Activated naive CD8-positive, alpha-beta T cell treated with anti-CD3 and anti-CD28 coated beads, Interleukin-2, amount 50 U/mL, for 16 hours (primary cell): ENCODE results near the gene LYAR.
"Not testable (repeated sequence)": the region's sequence is repeated elsewhere in the genome, so short reads cannot be mapped to it uniquely, and the experiment has no call there.

Experiments used
- DNase-seq: peaks from one replicate; pipeline ENCODE4 v3.0.0-alpha.2; 2020; ENCODE audit warnings: low read depth, low spot score

Gene LYAR

DNA sequence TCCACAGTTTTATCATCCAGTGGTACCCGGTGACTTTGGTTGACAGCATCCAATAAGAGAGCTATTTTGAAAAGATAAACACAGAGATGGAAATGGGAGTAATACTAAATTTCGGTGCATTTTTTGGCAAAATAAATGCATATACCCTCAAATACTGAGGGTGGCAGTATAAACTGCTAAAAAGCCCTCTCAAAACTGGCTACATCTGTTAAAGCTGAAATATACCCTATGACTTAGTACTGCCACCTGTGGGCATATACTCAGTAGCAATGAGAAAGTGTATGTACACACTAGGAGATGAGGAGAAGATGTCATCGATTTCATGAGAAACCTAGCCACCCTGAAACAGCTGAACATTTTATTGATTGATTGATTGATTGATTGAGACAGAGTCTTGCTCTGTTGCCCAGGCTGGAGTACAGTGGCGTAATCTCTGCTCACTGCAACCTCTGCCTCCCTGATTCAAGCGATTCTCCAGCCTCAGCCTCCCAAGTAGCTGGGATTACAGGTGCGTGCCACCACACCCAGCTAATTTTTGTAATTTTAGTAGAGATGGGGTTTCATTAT is 29.7 kb downstream of the LYAR start:
- no peak for DNase-seq

DNA sequence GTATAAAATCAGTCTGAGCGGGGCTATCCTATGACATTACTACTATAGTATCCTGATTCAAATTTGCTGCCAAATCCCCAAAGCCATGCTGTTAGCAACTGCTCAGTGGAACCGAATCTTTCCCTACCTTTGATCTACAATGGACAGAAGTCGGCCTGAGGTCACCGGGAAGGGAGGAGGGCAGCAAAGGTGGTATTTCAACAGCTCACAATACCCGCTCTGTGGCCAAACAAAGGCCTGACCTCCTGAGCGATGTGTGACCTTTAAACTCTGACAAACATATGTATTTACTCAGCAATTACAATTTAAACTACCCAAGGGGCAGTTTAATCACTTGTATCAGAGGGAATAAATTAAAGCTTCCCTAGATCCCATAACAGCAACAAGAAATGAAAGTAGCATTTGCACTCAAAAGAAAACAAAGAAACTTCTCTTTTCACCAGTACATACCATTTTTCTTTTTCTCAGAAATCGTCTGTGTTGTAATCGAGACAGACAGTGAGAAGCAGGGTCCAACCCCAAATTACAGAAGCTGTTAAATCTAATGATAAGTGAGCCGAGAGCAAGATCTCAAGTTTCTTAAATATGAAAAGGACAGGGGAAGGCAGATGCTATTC is 30.4 kb downstream of the LYAR start:
- no peak for DNase-seq

DNA sequence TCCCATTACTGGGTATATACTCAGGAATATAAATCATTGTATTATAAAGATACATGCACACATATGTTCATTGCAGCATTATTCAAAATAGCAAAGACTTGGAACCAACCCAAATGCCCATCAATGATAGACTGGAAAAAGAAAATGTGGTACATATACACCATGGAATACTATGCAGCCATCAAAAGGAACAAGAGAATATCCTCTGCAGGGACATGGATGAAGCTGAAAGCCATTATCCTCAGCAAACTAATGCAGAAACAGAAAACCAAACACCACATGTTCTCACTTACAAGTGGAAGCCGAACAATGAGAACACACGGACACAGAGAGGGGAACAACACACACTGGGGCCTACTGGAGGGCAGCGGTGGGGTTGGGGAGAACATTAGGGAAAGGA is 32.2 kb downstream of the LYAR start:
- not testable (repeated sequence) for DNase-seq

DNA sequence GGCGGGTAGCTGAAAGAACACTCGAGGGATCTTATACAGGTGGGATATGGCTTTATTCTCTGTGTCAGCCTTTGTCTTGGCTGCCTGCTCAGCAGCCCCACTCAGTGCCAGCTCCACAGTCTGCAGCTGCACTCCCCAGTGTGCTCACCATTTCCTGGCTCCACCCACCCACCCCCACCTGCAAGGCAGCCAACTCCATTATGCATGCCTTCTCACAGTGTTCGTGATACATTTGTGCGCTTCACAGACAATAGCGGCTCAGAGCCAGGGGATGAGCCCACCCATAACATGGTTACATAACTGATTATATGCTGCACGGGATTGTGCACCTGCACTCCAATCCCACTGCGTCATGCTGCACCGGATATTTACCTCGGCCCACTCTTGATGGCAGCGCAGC is 33.2 kb downstream of the LYAR start:
- no peak for DNase-seq

DNA sequence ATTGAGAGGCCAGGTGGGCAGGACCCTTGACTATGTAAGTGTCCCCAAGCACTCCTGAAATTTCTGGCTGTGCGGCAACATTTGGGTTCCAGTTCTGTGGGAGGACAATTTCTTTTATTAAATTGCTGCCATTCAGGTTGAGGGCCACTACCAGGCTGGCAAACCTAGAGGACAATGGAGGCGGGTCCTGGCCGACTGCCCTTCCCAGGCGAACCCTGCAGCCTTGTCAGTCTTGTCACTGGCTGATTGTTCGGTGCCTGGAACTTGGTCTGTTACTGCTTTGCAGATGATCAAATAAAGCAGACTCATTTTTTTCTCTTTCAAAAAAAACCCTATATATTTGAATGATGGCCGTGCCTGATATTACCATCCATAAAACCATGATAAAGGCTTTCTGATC is 35.3 kb downstream of the LYAR start:
- DNase-seq: no peak

DNA sequence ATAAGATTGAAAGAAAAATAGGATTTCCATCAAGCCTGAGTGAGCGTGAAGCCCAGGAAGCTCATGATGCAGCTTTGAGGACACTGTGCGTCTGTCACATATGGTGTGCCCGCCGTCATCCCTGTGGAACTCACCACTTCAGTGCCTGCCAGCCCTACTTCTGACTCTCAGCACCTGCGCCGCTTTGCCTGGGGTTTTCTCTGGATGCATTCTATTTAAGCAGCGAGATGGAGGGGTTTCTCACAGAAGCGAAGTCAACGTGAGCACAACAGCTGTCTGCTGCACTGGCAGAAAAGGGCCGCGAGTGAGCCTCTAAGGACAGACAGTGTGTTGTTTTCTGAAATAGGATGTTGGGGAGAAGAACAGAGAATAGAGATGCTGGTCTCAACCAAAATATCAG is 35.8 kb downstream of the LYAR start:
- DNase-seq: no peak

DNA sequence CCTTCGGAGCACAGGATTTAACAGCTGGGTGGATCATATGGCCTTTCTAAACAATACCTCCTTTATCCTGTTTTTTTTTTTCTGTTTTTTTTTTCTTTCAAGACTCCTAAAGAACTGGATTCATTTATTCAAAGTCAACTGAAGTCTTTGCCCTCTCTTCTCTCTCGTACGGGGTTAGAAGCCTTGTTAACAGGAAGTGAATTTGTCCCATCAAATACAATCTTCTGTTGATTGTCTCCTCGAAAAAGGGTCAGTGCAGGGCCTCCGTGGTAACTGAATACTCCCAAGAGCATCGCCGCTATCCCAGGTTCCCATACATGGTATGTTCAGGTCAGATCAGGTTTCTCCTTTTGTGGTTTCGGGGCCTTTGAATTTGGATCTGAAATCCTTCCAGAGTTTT is 40.1 kb downstream of the LYAR start:
- DNase-seq: no peak

DNA sequence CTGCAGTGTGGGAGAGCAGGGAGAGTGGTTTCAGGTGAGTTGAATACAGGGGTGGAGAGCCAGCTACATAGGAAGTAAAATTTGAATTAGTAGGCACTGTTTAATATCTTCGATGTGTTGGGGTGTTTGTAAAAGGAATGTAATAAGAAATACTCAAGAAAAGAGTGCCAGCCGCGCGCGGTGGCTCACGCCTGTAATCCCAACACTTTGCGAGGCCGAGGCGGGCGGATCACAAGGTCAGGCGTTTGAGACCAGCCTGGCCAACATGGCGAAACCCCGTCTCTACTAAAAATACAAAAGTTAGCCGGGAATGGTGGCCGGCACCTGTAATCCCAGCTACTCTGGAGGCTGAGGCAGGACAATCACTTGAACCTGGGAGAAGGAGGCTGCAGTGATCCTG is 40.6 kb downstream of the LYAR start:
- DNase-seq: not testable (repeated sequence)

DNA sequence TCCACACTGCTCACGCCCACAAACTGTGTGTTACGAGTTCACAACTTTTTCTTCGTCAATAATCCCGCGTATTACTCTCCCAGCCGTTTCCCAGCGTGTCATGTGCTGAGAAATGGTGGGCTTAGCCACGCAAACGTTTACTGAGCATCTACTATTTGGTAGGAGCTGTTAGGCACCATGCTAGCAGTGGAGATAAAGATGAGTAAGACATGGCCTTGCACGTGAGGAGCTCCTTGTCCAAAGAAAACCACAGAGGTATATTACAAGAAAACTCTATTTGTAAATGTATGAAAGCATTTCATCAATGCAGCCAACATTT is 41.1 kb downstream of the LYAR start:
- no peak for DNase-seq

DNA sequence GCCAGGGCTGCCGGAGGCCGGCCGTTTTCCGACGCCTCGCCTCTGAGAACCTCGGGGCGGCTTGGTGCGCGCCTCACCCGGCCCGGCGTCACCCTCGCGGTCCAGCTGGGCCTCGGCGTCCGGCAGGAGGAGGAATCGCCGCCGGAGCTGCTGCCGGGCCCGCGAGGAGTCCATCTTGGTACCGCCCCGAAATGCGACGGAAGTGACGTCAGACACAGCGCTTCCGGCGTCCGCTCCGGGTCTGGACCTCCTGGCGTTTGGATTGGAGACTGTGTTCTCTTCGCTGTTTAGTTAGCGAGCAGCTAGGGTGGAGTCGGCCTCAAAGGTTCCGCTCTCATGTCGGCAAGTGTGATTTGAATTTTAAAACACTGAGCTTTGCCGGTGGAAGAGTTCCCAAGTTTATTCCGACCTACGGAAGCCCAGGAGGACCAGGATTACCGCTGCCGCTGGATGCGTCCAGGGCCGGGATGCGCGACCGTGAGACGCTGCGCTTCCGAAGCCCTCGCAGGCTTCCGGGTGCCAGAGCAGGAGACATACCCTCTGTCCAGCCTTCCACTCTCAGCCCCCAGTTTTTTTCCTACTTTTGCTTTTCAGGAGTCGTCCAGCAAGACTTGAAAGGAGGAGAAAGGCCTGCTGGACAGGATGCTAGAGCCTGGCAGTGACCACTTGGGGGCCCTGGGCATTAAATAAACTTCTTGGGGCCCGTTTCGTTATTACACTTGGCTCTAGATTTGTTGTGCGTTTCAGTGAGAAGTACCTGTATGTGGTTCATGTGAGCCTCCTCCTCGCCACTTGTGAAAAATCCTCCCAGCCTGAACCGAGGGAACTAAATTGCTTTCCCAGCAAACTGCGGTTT is 41.7 kb downstream of the LYAR start, which contains the start of gene TMEM128:
Gene TMEM128 (minus strand): TSS at position 195 of the 856 bp plus-strand sequence. CDS start 21 bp downstream, at position 174.
- peak; percentile 86 for DNase-seq

DNA sequence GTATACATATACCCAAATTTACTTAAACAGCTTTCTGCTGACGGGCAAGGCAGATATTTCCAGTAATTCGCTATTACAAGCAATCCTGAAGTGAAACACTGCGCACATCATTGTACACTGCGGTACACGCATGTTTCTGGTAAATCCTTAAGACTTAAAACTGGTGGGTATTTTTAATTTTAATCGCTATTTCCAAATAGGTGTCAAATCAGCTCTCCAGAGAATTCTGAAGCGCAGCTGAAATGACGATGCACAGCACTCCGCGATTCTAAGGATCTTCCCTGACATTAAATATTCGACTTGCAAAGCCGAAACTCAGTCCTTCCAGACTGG is 42.3 kb downstream of the LYAR start:
- no peak for DNase-seq

DNA sequence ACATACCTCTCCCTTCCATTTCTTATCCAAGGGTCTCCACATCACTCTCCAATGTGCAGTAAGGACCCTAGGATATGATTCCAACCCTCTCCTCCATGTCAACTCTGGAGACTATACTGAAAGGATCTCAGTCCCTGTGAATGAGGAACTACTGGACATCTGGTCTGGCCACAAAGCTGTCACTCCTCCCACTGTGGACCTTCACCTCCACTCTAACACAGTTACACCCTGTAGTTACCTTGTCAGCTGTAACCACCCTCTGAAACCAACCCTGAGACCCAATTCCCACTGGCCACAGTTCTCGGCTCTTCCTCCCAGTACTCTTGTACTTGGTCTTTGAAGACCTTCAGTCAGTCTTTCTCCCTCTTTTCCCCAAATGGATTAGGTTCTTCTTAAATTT is 44.8 kb downstream of the LYAR start:
- DNase-seq: no peak

DNA sequence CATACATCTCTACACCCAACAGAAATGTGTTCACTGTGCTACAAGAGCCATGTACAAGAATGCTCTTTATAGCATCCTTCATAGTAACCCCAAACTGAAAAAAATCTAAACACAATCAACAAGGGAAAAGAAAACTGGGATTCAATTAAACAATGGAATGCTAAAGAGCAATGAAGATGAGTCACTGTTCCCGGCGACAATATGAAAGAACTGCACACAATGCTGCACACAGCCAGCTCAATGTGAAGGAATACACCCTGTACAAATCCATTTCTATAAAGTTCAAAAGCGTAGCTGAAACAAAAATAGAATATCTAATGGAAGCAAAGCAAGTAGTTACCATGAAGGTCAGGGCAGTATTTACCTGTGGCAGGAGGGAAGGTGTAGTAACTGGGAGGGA is 50.4 kb downstream of the LYAR start:
- not testable (repeated sequence) for DNase-seq

DNA sequence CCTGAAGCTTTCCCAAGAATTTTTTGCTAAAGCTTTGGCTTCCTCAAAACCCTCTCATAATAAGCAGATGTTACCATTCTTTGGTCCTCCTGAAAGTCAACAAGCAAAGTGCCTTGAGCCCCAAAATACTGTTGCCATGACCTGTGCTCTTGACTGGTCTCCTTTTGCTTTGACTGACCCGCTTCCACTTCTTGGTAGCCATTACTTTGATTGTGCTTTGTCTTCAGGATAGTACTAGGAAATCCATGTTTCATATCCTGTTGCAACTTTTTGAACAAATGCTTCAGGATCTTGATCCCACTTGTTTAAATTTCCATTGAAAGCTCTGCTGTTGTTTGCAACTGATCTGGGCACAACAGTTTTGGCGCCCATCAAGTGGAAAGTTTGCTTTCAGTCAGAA is 56.3 kb downstream of the LYAR start:
- no peak for DNase-seq

DNA sequence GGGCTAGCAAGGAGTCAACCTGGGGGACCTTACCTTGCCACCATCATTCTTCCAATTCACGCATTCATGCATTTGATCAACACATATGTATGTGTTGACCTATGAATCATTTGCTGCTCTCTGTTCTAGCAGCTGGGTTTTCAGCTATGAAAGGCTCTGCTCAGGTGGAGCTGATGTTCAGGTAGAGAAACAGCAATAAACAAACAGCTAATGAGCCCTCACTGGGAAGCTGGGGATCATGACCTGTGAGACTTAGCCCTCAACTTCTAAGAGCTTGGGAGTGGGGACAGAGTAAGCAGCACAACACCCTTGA is 61.6 kb downstream of the LYAR start:
- no peak for DNase-seq

DNA sequence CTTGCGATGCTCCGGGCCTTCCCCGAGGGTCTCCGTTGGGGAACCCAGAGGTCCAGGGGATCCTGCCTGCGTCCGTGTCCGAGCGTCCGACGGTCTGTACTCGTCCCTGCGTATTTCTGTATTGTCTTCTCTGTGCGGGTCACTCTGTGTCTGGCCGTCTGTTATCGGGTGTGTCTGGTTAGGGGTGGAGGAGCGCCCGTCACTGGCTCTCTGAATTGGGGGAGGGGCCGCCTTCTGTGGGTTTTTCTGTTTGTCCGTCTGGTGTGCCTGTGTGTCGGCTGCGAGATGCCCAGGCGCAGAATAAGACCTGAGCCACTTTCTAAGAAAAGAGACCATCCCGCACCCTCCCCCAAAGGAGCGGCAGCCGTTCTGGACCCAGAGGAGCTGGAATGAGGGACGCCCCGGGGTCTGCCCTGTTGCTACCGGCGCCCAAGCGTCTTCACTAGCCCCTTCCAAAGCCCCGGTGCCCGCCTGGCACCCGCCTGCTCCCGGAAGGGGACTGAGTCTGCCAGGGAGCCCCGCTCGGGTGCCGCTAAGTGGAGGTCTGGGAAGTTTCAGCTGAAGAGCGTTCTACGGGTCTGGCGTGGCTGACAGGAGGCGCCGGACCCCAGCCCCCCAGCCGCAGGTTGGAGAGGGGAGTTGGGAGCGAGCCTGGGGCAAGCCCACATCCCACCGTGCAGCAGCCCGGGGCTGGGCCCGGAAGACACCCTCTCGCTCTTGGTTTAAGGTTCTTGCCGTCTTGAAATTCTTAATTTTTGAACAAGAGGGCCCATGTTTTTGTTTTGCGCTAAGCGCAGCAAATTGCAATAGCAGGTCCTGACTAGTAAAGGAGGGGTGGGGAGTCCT is 62.2 kb downstream of the LYAR start:
- DNase-seq: no peak

DNA sequence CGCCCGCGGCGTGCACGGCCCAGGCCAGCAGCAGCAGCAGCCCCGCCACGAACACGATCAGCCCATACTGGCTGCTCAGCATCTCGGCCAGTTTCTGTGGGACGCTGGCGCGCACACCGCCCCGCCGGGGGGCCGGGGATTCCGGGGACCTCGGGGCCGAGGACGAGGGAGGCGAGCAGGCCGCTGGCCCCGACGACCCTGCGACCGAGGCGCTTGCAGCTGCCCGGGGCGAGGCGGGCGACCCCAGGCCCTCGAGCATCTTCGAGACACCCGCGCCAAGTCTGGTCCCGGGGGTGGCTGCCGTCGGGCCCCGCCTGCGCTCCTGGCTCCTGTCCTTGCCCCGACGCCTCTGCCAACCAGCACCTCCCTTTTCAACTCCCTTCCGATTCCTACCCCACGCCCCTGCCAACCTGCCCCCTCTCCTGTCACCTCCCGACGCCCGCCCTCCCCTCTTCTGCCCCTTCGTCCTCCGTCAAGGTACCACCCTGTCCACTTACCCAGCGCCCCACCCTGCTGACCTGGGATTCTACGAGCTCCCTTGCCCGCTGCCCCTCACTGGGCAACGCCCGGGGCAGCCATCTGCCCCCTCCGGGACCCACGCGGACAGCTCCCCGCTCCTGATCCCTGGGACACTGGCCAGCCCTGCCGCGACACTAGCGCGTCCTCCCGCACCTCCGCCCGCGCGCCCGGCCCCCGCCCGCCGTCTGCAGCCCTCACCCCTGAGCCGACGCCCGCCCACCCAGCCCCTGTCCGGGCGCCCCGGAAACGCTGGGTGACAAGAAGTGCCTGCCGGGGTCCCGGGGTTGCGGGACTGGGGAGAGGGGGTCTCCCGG is 63.1 kb downstream of the LYAR start, which contains the start of gene OTOP1:
Gene OTOP1 (minus strand): TSS at position 324 of the 833 bp plus-strand sequence. CDS start 65 bp downstream, at position 259.
- no peak for DNase-seq

DNA sequence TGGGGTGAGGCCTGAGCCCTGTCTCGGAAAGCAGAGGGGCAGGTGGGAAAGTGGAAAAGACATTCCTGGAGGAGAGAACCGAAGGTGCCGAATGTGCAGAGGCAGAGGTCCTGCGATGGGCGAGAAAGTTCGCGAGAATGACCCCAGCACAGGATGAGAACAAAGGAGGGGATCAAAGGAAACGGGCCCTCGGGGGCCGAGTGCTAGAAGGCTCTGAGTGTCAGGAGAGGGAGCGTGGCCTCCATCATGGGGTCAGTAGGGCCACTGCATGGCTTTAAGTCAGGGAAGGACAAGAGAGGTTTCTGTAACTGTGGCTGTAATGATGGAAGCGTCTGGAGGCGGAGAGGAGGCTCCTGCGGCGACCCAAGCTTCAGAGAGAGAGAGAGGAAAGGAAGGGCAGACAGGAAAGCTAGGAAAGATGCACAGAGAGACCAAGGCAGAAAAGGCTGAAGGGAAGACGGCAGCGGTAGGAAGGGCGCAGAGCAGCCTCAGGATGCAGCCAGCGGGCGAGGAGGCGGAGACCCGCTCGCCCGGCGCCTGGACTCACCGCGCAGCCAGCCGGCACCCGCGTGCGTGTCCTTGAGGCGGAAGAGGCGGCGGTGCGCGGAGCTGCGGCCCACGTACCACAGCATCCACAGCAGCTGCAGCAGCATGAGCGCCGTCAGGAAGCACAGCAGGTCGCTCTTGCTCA is 63.9 kb downstream of the LYAR start:
- no peak for DNase-seq
